ENCODE results near the gene MMP11. TPM values are rescaled to one million over a fixed set of nuclear protein-coding genes. Genes with fewer than 3 reads are reported as not detected.

Gene MMP11
- total RNA-seq, 4 donors from 2014 or later, result 2.8 to 6.5 (median 5.4) TPM

GRCh38 chr22:23760056-23760455 lies 12.6 kb upstream of the MMP11 start:
- DNase-seq (ENCODE audit: extremely low spot score), result no peak
- Histone ChIP-seq H3K4me3 (no peak overlapping the region), H3K9me3 (no peaks in the 10 kb centered on the region), H3K27ac (replicated peaks in 1 of 4) (no peak overlapping the region), H3K27me3 (no peaks in the 10 kb centered on the region), H3K4me1 (peaks cover 20 to 27% (median 26%) of the 10 kb centered on the region in 4 donors), H3K36me3 (peaks cover 0 to 9% (median 2%) of the 10 kb centered on the region in 4 donors)
- no peak for TF ChIP-seq POLR2A (IDR thresholded peaks at IDR 0.05; ENCODE audit: low read depth)
- no peak for TF ChIP-seq EP300 (IDR thresholded peaks at IDR 0.05)
- TF ChIP-seq CTCF (IDR thresholded peaks at IDR 0.05), result no peak
- no peak for TF ChIP-seq POLR2AphosphoS5 (IDR thresholded peaks at IDR 0.05)
- intact Hi-C loops (cut with DNase I), result loop anchor here (10.0 kb wide), 1 partner anchor 215 kb away; no protein-coding TSS in a partner anchor
- WGBS, result 96% methylated on average over 6 of the region's 6 CpGs

GRCh38 chr22:23762842-23763578 lies 9.6 kb upstream of the MMP11 start, which contains the start of gene C22orf15:
TSS of gene C22orf15 (plus strand) at chr22:23762990. CDS start at chr22:23763307, 317 bp downstream.
- TF ChIP-seq EP300 (IDR thresholded peaks at IDR 0.05) (no peak), CTCF (IDR thresholded peaks at IDR 0.05) (no peak), POLR2AphosphoS5 (IDR thresholded peaks at IDR 0.05) (no peak), POLR2A (IDR thresholded peaks at IDR 0.05; ENCODE audit: low read depth) (no peak)
- Histone ChIP-seq H3K27ac (replicated peaks in 1 of 4) (peak within 1 kb of the TSS in 2 of 4 donors; percentile 19 to 50), H3K4me1 (peaks cover 35 to 56% (median 55%) of the 10 kb centered on the region in 4 donors), H3K36me3 (peaks cover 0 to 21% (median 2%) of the 10 kb centered on the region in 4 donors), H3K27me3 (no peaks in the 10 kb centered on the region), H3K9me3 (no peaks in the 10 kb centered on the region), H3K4me3 (peak within 1 kb of the TSS; percentile 28 to 38 (median 34))
- 44% methylated on average over 22 of the region's 23 CpGs for WGBS
- intact Hi-C loops (cut with DNase I), result loop anchor here (10.0 kb wide), 1 partner anchor 218 kb away; no protein-coding TSS in a partner anchor
- DNase-seq (ENCODE audit: extremely low spot score), result peak; percentile 85

GRCh38 chr22:23763579-23763945 lies 9.1 kb upstream of the MMP11 start:
- TF ChIP-seq POLR2A (IDR thresholded peaks at IDR 0.05; ENCODE audit: low read depth) (no peak), EP300 (IDR thresholded peaks at IDR 0.05) (no peak), POLR2AphosphoS5 (IDR thresholded peaks at IDR 0.05) (no peak), CTCF (IDR thresholded peaks at IDR 0.05) (no peak)
- H3K27me3 ChIP-seq, result no peaks in the 10 kb centered on the region
- H3K4me3 ChIP-seq, result peak overlapping the region; percentile 28 to 38 (median 34)
- H3K27ac ChIP-seq (replicated peaks in 1 of 4), result peak overlapping the region in 2 of 4 donors; percentile 19 to 50
- intact Hi-C loops (cut with DNase I), result loop anchor here (10.0 kb wide), 1 partner anchor 219 kb away; no protein-coding TSS in a partner anchor
- peaks cover 0 to 21% (median 2%) of the 10 kb centered on the region in 4 donors for H3K36me3 ChIP-seq
- no peaks in the 10 kb centered on the region for H3K9me3 ChIP-seq
- peaks cover 37 to 61% (median 60%) of the 10 kb centered on the region in 4 donors for H3K4me1 ChIP-seq
- 34% methylated on average over 16 of the region's 17 CpGs for WGBS
- no peak for DNase-seq (ENCODE audit: extremely low spot score)

DNA sequence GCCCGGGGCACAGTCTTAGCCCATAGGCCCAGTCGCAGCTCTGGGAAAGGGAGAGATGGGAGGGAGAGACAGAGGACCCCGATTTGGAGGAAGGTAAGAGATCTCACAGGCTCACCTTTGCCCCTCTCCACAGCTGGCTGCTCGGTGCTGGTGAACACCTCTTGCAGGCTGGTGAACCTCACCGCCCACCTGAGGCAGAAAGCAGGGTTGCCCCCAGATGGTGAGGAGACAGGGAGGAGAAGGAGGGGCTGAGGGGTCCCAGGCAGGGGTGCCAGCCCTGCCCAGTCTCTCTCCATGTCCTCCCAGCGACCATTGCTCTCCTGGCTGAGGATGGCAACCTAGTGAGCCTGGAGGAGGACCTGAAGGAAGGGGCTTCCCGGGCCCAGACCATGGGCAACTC lies 8.7 kb upstream of the MMP11 start:
- intact Hi-C loops (cut with DNase I), result loop anchor here (10.0 kb wide), 1 partner anchor 219 kb away; no protein-coding TSS in a partner anchor
- Histone ChIP-seq H3K27me3 (no peaks in the 10 kb centered on the region), H3K9me3 (no peaks in the 10 kb centered on the region), H3K36me3 (peaks cover 0 to 21% (median 2%) of the 10 kb centered on the region in 4 donors), H3K27ac (replicated peaks in 1 of 4) (no peak overlapping the region), H3K4me1 (peaks cover 41 to 65% (median 64%) of the 10 kb centered on the region in 4 donors), H3K4me3 (peak overlapping the region in 2 of 4 donors; percentile 28 to 36)
- TF ChIP-seq POLR2AphosphoS5 (IDR thresholded peaks at IDR 0.05) (no peak), EP300 (IDR thresholded peaks at IDR 0.05) (no peak), CTCF (IDR thresholded peaks at IDR 0.05) (no peak), POLR2A (IDR thresholded peaks at IDR 0.05; ENCODE audit: low read depth) (no peak)
- DNase-seq (ENCODE audit: extremely low spot score), result no peak
- WGBS, result 39% methylated on average over 5 of the region's 7 CpGs
